Occipital lobe (tissue), 2 donors: ENCODE results near the gene ZNF341. TPM values are rescaled to one million over a fixed set of nuclear protein-coding genes. Genes with fewer than 3 reads are reported as not detected.
A peak's percentile ranks its signal among the peaks of the same experiment; 100 is the strongest.
"Not testable (repeated sequence)": the region's sequence is repeated elsewhere in the genome, so short reads cannot be mapped to it uniquely, and the experiment has no call there.

ENCODE experiments used
- DNase-seq: peaks from one replicate; lab custom pipeline; 2025; lab: John Stamatoyannopoulos, UW
- total RNA-seq: library from RNA; depleted of rRNA; stranded (reverse); fragments of >200 nt; gene quantifications from one replicate; pipeline ENCODE4 v1.2.3, GENCODE V29; 2014

ZNF341 gene
- total RNA-seq, 1 donor from 2014 or later = 2.7 TPM

- DNase-seq = not testable (repeated sequence)
Measured at GRCh38 chr20:33792598-33792989, 60.8 kb downstream of the ZNF341 start.

GRCh38 chr20:33793011-33793931 is 61.5 kb downstream of the ZNF341 start:
- DNase-seq = no peak

GRCh38 chr20:33796263-33796906 is 64.6 kb downstream of the ZNF341 start:
- no peak for DNase-seq

- DNase-seq = no peak
Measured at GRCh38 chr20:33796907-33797544, 65.2 kb downstream of the ZNF341 start.

- no peak for DNase-seq
Measured at GRCh38 chr20:33798444-33798843, 66.6 kb downstream of the ZNF341 start.

- no peak for DNase-seq
Measured at GRCh38 chr20:33803921-33804337, 72.1 kb downstream of the ZNF341 start.

GRCh38 chr20:33808388-33808787 is 76.6 kb downstream of the ZNF341 start:
- no peak for DNase-seq

GRCh38 chr20:33810259-33810658 is 78.5 kb downstream of the ZNF341 start:
- no peak for DNase-seq

GRCh38 chr20:33810885-33811775 is 79.3 kb downstream of the ZNF341 start, which contains the start of gene CHMP4B:
TSS of gene CHMP4B (plus strand) at chr20:33811348. CDS start at chr20:33811469, 121 bp downstream.
- DNase-seq = peak; percentile 98

- no peak for DNase-seq
Measured at GRCh38 chr20:33811776-33812151, 80.0 kb downstream of the ZNF341 start.

- peak; percentile 13 for DNase-seq
Measured at GRCh38 chr20:33812152-33812849, 80.5 kb downstream of the ZNF341 start.

- no peak for DNase-seq
Measured at GRCh38 chr20:33812908-33813462, 81.2 kb downstream of the ZNF341 start.

GRCh38 chr20:33814238-33814712 is 82.5 kb downstream of the ZNF341 start:
- DNase-seq = no peak

GRCh38 chr20:33815671-33816070 is 83.9 kb downstream of the ZNF341 start:
- DNase-seq = no peak

- no peak for DNase-seq
Measured at GRCh38 chr20:33816191-33816590, 84.4 kb downstream of the ZNF341 start.

GRCh38 chr20:33817411-33817810 is 85.6 kb downstream of the ZNF341 start:
- DNase-seq = no peak

GRCh38 chr20:33819456-33819855 is 87.7 kb downstream of the ZNF341 start:
- no peak for DNase-seq

- DNase-seq = no peak
Measured at GRCh38 chr20:33820362-33820761, 88.6 kb downstream of the ZNF341 start.

GRCh38 chr20:33821270-33821836 is 89.6 kb downstream of the ZNF341 start:
- no peak for DNase-seq

- DNase-seq = no peak
Measured at GRCh38 chr20:33822423-33822822, 90.6 kb downstream of the ZNF341 start.
